GM21367 (cell line): ENCODE measurements around the gene WDR91.
"Not testable (repeated sequence)": the region's sequence is repeated elsewhere in the genome, so short reads cannot be mapped to it uniquely, and the experiment has no call there.

ENCODE experiments used
- ATAC-seq: cut with Tn5 transposase; IDR thresholded peaks from one replicate; pipeline ENCODE4 v1.9.1; 2021; ENCODE audit not compliant: unreplicated experiment

Gene WDR91

GRCh38 chr7:135234095-135234494 is 22.8 kb upstream of the WDR91 start:
- ATAC-seq = not testable (repeated sequence)

DNA sequence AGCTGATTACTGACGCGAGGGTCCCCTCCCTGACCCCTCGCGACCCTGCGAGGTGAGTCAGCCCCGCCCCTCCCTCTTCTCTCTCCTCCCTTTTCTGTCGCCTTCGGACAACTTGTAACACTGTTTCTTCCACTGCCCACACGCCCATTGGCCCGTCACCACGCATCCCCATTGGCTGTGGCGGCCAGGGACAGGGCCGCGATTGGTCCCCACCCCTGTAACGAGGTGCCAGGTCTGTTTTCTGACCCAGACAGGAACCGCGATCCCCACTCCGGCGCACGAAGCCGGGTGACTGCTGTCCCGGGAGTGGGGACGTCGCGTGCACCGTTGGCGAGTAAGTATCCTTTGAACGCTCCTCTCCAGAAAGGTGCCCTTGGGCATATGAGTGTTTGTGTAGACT is 22.2 kb upstream of the WDR91 start, which contains the start of gene STRA8:
TSS of gene STRA8 (plus strand) at position 269 of the 400 bp plus-strand sequence. CDS start 6,687 bp downstream, outside the sequence.
- no peak for ATAC-seq

GRCh38 chr7:135232720-135233119 is 21.4 kb upstream of the WDR91 start:
- ATAC-seq = no peak

DNA sequence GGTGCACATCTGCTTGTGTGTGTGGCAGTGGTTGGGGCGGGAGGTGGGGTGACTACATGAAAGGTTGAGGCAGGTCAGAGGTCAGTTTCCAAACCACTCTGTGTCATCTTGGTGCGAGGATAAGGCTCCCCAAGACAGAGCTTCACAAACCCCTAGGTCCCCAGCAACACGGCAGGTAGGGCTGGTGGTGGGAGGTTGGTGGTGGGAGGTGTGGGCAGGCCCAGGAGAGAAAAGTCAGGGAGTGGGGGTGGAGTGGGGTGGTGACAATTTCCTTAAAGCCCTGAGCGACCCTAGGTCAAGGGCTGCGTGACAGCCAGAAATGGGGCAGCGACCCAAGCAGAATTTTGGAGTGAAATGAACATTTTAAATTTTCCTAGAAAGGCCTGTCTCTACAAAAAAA is 20.8 kb upstream of the WDR91 start:
- ATAC-seq = no peak

- ATAC-seq = no peak
Measured at GRCh38 chr7:135231686-135232085, 20.4 kb upstream of the WDR91 start.

DNA sequence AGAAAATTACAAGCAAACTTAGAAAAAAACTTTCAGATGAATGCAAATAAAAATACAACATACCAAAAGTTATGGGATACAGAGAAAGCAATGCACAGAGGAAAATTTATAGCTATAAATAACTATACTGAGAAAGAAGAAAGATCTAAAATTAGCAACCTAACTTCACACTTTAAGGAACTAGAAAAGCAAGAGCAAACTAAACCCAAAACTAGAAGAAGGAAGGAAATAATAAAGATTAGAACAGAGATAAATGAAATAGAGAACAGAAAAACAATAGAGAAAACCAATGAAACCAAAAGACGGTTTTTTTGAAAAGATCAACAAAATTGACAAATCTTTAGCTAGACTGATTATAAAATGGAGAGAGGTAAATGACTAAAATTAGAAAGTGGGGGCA is 12.7 kb upstream of the WDR91 start:
- ATAC-seq = no peak

GRCh38 chr7:135217645-135218509 is 6.6 kb upstream of the WDR91 start:
- no peak for ATAC-seq

DNA sequence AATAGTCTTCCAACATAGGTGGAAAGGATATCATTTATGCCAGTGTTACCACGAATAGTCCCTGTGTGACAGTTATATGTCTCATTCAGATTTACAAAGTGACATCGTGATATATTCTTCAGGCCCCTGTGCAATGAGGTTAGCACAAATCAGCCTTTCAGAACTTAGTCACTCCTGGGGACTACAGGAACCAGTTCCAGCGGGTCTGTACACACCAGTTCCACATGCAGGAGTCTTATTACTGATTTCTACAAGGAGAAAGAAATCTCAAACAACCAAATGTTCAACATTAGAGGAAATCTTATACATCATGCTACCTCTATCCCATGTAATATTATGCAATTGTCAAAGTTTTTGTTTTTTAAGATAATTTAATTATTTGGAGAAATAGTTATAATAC is 4.4 kb upstream of the WDR91 start:
- no peak for ATAC-seq

DNA sequence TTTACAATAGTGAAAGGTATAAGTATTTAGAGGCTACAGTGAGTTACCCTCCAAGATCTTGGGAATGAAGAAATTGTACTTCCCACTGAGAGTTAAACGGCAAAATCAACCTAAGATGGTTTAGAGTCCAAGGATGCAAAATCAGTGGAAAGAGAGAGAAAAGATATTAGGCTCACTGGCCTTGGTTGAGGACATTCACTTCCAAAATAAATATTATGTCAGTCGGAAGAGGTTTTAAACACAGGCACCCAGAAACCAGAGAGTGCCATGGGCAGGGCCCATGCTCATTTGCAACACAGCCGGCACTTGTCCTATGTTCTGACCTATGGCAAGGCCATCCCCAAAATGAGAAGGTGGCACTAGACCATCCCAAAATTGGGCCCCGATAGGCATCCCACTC is 3.9 kb upstream of the WDR91 start:
- no peak for ATAC-seq

GRCh38 chr7:135213831-135214230 is 2.5 kb upstream of the WDR91 start:
- no peak for ATAC-seq

- ATAC-seq = not testable (repeated sequence)
Measured at GRCh38 chr7:135211946-135212685, 790 bp upstream of the WDR91 start.

- ATAC-seq = no peak
Measured at GRCh38 chr7:135210888-135211178, 493 bp downstream of the WDR91 start.

DNA sequence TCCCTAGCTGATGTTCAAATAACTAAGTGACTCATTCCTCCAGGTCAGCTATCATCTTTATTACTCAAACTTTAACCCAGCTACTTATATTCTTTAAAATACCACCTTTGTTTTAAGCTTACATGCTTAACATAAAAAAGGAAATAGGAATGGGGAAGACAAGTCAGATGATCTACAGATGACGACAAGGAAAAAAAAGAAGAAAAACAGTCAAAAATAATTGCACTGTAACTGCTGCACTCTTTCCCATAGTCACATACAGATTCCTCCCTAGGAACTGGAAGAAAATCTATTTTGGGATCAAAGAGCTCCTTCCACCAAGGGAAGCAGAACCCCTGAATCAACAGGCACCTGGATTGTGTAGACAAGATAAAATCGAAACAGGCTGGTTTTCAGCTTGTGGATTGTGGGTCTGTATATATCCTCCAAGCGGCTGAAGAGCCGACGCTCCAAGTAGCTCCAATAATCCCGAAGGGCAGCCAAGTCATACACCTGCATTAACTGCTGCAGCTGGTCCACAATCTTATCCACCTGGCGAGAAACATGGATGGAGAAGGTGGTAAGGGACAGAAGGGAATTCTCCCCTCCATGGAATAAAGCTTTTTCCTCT is 2.0 kb downstream of the WDR91 start:
- no peak for ATAC-seq

- ATAC-seq = no peak
Measured at GRCh38 chr7:135208102-135208793, 3.1 kb downstream of the WDR91 start.

DNA sequence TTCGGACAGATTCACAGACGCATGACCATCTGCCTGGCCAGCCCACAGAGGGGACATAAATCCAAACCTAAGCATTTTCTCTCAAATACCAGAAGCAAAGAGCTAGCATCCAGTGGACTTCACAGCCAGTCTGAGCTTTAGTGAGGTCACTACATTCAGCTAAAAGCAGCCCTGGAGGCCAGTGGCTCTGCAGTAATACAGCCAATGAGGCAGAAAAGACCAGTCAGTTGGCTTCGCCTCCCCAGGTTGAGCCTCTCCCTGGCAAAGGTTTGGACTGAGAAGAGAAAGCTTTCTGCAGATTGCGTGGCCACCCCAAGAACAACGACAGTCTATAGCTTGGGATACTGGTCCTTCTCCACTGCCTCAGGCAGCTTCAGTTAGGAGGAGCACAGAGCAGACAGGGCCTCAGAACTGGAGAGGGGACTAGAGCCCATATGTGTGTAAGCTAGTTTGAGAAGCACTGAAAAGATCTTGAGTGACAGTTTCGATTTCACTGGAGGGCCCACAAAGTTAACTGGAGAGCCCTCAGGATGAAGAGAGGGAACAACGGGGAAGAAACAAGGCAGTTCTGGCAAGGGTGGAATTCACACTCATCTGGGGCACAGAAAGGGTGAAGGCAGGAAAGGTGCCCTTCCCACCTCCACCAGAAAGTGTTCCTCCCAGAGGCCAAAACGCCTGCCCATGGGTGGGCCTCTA is 3.8 kb downstream of the WDR91 start:
- no peak for ATAC-seq

DNA sequence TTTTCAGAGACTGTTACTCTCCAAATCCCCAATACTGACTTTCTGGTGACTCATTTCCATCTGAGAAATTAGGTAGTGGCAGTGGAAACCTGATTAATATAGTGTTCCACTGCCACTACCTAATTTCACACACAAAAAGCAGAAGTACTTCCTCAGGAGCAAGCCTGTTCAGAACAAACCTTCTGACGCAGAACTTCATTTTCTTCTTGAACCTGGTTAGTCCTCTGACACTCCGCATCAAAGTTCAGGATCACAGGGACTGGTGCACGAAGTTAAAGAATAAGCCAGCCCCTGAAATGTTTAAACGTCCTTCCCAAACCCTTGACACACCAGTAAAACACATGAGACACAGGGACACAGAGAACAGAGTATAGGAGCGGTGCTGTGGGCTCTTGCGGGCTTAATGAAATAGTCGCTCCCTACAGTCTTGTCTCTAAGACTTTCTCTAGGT is 4.4 kb downstream of the WDR91 start:
- peak; percentile 23 for ATAC-seq

DNA sequence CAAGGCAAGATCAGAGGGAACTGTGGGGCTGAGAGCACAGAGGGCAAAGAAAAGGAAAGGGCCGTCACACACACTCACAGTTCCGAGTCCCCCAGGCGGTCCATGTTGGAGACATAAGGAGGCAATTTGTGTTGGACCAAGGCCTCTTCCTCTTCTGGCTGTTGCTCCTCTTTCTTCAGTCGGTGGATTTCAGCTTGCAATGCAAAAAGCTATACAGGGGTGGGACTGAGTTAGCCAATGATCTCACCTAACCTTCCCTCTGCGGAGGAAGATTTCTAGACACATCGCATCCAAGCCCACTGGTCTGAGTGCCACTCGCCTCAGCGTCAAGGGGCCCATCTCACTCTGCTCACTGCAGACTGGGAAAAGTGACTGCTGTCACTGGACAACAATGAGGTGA is 5.5 kb downstream of the WDR91 start:
- ATAC-seq = no peak

- ATAC-seq = no peak
Measured at GRCh38 chr7:135204876-135205275, 6.5 kb downstream of the WDR91 start.

DNA sequence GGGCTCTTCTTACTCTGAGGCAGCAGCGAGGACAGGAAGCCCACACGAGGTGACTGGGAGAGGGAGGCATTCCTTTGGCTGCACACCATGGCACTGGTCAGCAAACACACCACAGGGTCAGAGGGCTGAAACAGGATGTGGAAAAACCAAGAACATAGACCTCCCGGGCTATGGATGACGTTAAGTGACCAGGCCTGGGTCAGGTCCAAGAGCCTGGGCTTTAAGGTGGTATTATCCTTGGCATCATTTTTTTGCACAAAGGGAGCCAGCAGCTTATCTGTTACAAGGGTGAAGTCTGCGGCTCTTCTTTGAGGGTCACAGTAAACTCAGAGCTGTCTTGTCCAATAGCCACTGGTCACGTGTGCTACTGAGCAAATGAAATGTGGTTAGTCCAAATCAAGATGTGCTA is 7.0 kb downstream of the WDR91 start:
- ATAC-seq = no peak

GRCh38 chr7:135201350-135201749 is 10.0 kb downstream of the WDR91 start:
- ATAC-seq = no peak
